Stimulated activated CD8-positive, alpha-beta memory T cell treated with anti-CD3 and anti-CD28 coated beads, Interleukin-15, amount 100 ng/mL, for 4 hours (primary cell): Measurements from ENCODE around the gene NFE2.

Experiments
- DNase-seq, 2 donors: peaks; one replicate each; pipeline ENCODE4 v3.0.0-alpha.2; 2020; ENCODE audit warnings: low read depth in 2 of 2

NFE2 gene

DNA sequence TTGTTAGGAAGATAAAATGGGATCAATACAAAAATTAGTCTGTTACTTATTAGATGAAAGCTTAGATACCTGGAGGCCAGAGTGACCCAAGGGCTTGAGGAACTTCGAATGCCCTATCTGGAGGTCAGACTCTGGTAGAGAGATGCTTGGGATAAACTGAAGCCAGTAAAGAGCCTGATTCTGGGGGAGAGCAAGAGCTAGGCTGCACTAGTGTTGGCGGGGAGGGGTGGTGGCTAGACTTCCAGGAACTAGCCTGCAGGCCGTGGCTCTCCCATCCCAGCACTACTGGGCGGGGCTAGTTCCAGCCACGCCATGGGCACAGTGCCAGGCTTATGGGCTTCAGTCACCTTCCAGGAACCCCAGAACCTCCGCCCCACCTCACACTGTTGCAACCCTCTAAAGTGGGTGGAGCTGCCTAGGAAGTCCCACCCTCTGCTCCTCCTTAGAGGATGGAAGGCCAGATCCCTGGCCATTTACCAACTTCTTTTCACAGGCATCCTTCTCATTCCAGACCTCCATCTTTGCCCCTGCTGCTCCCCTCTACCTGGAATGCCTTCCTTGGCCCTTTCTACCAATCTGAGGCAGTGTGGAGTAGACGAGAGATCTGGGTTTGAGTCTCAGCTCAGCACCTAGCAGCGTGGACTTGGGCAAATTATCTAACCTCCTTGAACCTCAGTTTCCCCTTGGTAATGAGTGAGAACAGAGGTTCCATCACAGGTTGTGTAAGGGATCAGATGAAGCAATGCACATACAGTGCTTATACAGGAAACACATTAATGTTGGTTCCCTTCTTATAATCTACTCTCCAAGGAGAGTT is 6.3 kb upstream of the NFE2 start:
- DNase-seq: no peak

DNA sequence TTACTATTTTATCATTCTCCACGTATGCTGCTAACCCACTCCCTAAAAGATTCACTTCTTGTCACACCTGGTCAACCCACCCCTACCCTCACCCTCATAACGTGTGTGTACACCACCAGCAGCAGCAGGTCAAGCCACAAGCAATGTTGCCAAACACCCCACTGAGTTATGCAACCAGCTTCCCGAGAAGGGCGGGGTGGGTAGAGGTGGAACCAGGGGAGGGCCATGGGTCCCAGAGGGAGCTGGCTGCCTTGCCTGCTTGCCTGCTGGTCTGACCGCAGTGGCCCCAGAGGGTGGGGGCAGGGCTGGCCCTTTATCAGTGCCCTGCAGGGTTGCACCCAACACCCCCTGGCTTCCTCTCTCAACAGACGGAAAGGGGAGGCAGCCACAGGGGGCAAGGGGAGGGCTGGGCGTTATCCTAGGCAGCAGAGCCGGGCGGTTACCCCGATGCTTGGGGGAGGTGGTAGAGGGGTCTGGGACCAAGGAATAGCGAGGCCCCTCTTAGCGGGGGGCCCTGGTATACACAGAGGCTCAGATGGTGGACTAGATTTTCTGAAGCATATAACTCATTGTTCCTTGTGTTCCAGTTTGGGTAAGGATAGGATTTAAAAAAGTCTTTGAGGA is 3.5 kb upstream of the NFE2 start:
- no peak for DNase-seq

DNA sequence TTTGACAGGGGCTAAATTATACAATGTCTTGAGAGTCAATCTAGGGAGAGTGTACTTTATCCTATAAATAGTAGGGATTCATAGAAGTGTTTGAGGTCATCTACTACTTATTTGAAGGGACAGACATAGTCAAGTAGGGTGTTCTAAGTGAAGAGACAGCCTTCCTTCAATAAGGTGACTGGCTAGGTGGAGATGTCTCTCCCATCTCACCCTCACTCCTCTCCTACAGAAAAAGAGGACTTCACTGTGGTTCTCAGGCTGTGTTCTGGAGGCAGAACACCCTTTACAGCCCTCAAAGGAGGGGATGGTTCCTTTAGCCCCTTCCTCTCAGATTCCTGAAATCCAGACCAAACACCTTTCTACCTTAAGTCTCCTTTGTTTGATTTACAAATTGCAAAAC is 2.8 kb upstream of the NFE2 start:
- DNase-seq: no peak

DNA sequence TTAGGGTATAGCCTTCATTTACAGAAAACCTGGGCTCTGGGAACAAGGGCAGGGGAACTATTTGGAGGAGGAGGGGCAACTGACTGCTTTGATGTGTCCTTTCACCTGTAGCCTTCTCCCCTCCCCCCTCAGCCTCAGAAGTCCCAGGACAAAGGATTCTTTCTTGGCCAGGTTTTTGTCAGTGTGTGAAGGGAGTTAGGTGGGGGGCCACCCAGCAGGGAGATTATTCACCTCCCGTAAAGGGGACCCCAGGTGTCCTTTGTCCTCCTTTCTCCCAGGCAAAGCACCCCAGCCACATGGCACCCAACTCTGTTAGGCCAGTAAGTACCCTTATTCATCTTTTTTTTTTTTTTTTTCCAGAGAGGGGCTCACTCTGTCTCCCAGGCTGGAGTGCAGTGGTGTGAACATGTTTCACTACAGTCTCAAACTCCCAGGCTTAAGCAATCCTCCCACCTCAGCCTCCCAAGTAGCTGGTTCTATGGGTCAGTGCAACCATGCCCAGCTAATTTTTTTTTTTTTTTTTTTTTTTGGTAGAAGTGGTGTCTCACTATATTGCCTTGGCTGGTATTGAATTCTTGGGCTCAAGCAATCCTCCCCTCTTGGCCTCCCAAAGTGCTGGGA is 723 bp upstream of the NFE2 start:
- DNase-seq: no peak

DNA sequence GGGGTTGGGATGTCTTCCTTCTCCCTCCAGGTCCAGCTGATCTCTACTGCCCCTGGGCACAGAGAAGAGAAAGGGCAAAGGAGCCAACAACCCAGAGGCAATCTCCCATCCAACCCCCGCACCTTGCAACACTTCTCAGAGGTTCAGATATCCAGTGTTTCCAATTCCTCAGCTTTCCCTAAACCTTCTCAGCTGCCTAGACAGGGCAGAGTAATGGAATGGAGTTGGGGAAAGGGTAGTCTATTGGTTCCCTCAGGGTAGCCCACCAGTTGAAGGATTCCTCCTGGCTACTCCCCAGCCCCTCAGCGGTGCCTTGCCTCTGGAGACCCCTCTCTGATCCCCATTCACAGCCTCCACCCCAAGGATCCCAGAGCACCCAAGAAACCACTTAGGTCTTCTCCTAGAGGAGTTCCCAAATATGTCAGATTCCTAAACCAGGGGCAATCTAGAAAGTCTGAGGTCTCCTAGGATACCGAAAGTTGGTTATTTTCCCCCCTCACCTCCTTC is 537 bp downstream of the NFE2 start:
- DNase-seq: no peak

GRCh38 chr12:54299515-54300224 is 1.1 kb downstream of the NFE2 start:
- no peak for DNase-seq

GRCh38 chr12:54298904-54299303 is 1.9 kb downstream of the NFE2 start:
- no peak for DNase-seq

- DNase-seq: no peak
These were observed 4.3 kb downstream of the NFE2 start for GRCh38 chr12:54296393-54297099.

DNA sequence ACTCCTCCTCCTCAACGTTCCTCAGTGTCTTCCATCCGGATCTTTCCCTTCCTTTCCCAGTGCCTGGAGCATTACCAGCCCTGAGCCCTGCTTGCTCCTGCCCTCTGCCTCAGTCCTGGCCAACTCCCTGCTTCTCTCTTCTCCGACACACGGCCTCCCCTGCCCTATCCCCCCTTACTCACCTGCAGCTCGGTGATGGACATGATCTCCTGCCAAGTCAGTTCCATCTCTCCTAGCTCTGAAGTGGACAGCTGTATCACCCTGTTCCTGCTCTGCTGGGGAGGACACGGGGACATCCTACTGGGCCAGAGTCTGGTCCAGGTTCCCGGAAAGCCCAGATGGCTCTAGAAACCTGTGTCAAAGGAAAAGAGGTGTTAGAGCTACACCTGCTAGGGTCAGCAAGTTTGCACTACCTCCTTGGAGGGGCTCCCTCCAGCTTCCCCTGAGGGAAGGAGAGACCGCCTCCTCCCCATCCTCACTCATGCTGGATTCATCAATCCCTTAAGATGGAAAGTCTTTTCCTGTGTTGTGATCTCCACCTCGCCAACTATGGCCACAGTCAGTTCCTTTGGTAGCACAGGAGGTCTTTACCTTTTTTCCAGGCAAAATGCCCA is 5.8 kb downstream of the NFE2 start:
- no peak for DNase-seq

DNA sequence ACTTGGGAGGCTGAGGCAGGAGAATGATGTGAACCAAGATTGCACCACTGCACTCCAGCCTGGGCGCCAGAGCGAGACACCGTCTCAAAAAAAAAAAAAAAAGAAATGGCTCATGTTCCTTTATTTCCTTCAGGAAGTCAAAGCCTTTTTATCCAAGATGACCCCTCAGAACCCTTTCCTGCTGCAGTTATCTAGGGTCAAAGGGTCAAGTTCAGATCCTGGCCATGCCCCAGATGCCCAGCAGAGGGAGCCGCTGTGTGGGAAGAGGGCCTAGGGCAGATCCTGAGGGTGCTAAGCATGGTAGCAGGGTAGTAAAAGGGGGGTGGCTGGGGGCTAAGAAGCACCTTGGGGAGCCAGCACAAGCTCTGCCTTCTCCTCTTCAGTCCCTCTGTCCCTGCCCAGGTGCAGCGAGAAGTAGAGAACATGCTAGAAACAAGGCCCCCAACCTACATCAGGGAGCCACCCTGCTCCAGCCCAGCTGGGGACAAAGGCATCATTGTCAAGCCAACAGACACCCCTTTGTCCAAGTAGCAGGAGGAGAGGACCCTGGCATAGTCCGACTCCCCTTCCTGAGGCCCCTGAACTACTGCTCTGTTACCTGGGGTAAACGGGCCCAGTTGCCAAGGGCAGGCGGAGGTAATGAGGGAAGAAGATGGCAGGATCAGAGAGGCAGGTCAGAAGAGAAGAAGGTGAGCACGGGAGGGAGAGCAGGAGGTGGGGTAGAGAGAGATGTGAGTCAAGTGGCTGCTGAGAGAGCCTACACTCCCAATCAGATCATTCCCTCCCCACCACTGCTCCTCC is 6.5 kb downstream of the NFE2 start:
- DNase-seq: peak; percentile 19 to 28

DNA sequence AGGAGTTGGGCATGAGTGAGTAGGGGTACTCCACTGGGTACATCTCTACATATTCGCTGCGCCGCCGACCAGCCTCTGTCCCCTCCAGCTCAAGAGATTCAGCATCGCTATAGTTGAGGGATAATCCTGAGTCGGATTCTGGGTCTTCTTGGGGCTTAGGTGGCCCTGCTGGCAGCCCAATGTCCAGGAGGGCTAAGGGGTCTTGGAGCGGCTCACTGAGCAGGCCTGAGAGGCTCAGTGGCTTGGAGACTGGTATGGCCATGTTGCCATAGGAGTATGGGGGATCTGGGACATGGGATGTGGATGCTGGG is 7.9 kb downstream of the NFE2 start:
- no peak for DNase-seq

DNA sequence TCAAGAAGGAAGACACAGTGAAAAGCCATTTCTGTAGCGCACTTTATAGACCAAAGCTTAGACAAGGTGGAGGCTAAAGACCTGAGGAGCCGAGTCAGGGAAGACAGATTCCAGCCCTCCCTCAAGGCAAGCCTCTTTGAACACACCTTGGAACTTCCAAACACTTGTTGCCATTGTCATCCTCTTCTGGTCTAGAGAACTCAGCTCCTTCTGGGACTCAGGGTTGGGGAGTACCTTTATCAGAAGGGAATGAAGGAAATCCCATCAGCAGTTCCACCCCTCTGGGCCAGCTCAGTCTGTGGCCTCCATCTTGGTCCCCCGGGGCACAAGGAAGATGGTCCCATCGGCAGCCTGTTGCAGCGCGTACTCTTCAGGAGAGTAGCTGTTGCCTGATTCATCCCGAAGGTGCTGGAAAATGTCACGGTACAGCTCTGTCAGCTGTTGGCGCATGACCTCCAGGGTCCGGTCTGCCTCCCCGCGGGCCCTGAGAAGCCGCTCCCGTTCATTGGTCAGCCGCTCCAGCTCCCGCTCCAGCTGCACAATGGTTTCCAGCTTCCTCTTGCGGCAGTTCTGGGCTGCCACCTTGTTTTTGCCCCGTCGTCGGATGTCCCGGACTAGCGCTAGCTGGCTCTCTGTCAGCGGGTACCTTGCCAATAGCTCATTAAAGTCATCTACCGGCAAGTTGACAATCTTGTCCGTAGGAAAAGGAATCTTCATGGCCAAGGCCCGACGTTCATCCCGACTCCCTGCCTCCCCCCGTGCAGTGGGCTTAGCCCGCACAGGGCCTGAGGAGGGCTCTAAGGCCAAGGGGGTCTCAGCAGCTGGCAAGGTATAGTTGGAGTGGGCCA is 8.5 kb downstream of the NFE2 start:
- no peak for DNase-seq

- no peak for DNase-seq
These were observed 13.3 kb downstream of the NFE2 start for GRCh38 chr12:54287261-54288157.

GRCh38 chr12:54286042-54287030 is 14.5 kb downstream of the NFE2 start:
- no peak for DNase-seq

- DNase-seq: no peak
These were observed 15.4 kb downstream of the NFE2 start for GRCh38 chr12:54285150-54286041.
